Thoracic aorta (tissue), 2 donors: ENCODE data around the gene KCNH8. TPM values are rescaled to one million over a fixed set of nuclear protein-coding genes. Genes with fewer than 3 reads are reported as not detected.
A peak's percentile ranks its signal among the peaks of the same experiment; 100 is the strongest.

ENCODE experiments used
- ATAC-seq: fragments of 150-250 bp; one replicate; pipeline ENCODE4 v1.8.0; 2017; ENCODE audit warnings: low read depth; ENCODE audit not compliant: insufficient number of reproducible peaks, low FRiP score
- DNase-seq: peaks from one replicate; pipeline ENCODE4 v3.0.0-alpha.2; 2020; ENCODE audit warnings: low spot score
- H3K27ac ChIP-seq, 2 donors: fragments of 200-600 bp; sonication (generic); 1 replicate in 1 of 2; 2 replicates in 1 of 2; pipeline ENCODE4 v1.5.1; 2016; ENCODE audit warnings: mild to moderate bottlenecking in 2 of 2, moderate library complexity in 2 of 2
- H3K27me3 ChIP-seq: fragments of 200-600 bp; sonication (generic); replicated peaks from 2 replicates; pipeline ENCODE4 v1.6.0; 2016; ENCODE audit warnings: mild to moderate bottlenecking; ENCODE audit not compliant: insufficient read depth
- H3K36me3 ChIP-seq: fragments of 200-600 bp; sonication (generic); one replicate; pipeline ENCODE4 v1.5.1; 2016
- H3K4me1 ChIP-seq, 2 donors: fragments of 200-600 bp; sonication (generic); 1 replicate in 1 of 2; 2 replicates in 1 of 2; pipeline versions ENCODE4 v1.5.1 to v1.6.0; 2016; ENCODE audit warnings: low read depth in 2 of 2, mild to moderate bottlenecking in 1 of 2; ENCODE audit not compliant: control insufficient read depth in 1 of 2
- H3K4me3 ChIP-seq: fragments of 200-600 bp; sonication (generic); 2 replicates; pipeline ENCODE4 v1.5.1; 2016; ENCODE audit warnings: mild to moderate bottlenecking
- H3K9me3 ChIP-seq: fragments of 200-600 bp; sonication (generic); 2 replicates; pipeline ENCODE4 v1.5.1; 2016
- CTCF ChIP-seq: fragments of 200-600 bp; sonication (generic); IDR thresholded peaks from one replicate; pipeline ENCODE4 v1.5.1; 2019; ENCODE audit warnings: antibody characterized with exemption
- total RNA-seq, 2 donors: library from RNA; depleted of rRNA; stranded (reverse); fragments of >200 nt; gene quantifications; one replicate each; pipeline versions ENCODE4 v1.1.0 to v1.2.3, GENCODE V29; 2016

The KCNH8 gene
- total RNA-seq, 2 donors from 2014 or later = 0.07 TPM; not detected in 1

- no peaks in the 10 kb centered on the region for H3K9me3 ChIP-seq
- DNase-seq = no peak
- no peak overlapping the region for H3K27ac ChIP-seq
- TF ChIP-seq CTCF = no peak
- no peak for ATAC-seq
- H3K27me3 ChIP-seq = no peaks in the 10 kb centered on the region
- H3K4me1 ChIP-seq = no peaks in the 10 kb centered on the region
- H3K4me3 ChIP-seq = no peak overlapping the region
- no peaks in the 10 kb centered on the region for H3K36me3 ChIP-seq
These were observed 291.6 kb downstream of the KCNH8 start for GRCh38 chr3:19439944-19440343.

- DNase-seq = no peak
- Histone ChIP-seq H3K9me3 (no peaks in the 10 kb centered on the region), H3K27me3 (no peaks in the 10 kb centered on the region), H3K27ac (no peak overlapping the region), H3K4me1 (peaks cover 3 to 8% of the 10 kb centered on the region in 2 donors), H3K36me3 (no peaks in the 10 kb centered on the region), H3K4me3 (no peak overlapping the region)
- TF ChIP-seq CTCF = no peak
- ATAC-seq = no peak
These were observed 297.8 kb downstream of the KCNH8 start for GRCh38 chr3:19446138-19446537.

GRCh38 chr3:19446687-19447086, 298.4 kb downstream of the KCNH8 start:
- no peak for ATAC-seq
- H3K27me3 ChIP-seq = no peaks in the 10 kb centered on the region
- peaks cover 3 to 8% of the 10 kb centered on the region in 2 donors for H3K4me1 ChIP-seq
- no peak overlapping the region for H3K4me3 ChIP-seq
- DNase-seq = no peak
- no peak overlapping the region for H3K27ac ChIP-seq
- TF ChIP-seq CTCF = no peak
- H3K36me3 ChIP-seq = no peaks in the 10 kb centered on the region
- no peaks in the 10 kb centered on the region for H3K9me3 ChIP-seq

- Histone ChIP-seq H3K27ac (peak overlapping the region; percentile 49 to 79), H3K4me3 (no peak overlapping the region), H3K36me3 (no peaks in the 10 kb centered on the region), H3K27me3 (no peaks in the 10 kb centered on the region), H3K9me3 (no peaks in the 10 kb centered on the region), H3K4me1 (peaks cover 15 to 29% of the 10 kb centered on the region in 2 donors)
- ATAC-seq (peak; percentile 92), DNase-seq (no peak)
- TF ChIP-seq CTCF = no peak
These were observed 307.2 kb downstream of the KCNH8 start for GRCh38 chr3:19455546-19455945.

GRCh38 chr3:19456738-19457137, 308.4 kb downstream of the KCNH8 start:
- DNase-seq = no peak
- no peak for TF ChIP-seq CTCF
- peak overlapping the region; percentile 43 to 79 for H3K27ac ChIP-seq
- ATAC-seq = no peak
- H3K36me3 ChIP-seq = no peaks in the 10 kb centered on the region
- H3K27me3 ChIP-seq = no peaks in the 10 kb centered on the region
- H3K9me3 ChIP-seq = no peaks in the 10 kb centered on the region
- peaks cover 15 to 29% of the 10 kb centered on the region in 2 donors for H3K4me1 ChIP-seq
- H3K4me3 ChIP-seq = no peak overlapping the region
